Psoas muscle (tissue), 8 donors: ENCODE data around the gene RPL13A. TPM values are rescaled to one million over a fixed set of nuclear protein-coding genes. Genes with fewer than 3 reads are reported as not detected.
A peak's percentile ranks its signal among the peaks of the same experiment; 100 is the strongest.

Experiments
- ATAC-seq, 4 donors: fragments of 200-7000 bp; cut with Tn5 transposase; one replicate each; pipeline ENCODE4 v1.9.1; 2020; ENCODE audit warnings: moderate library complexity in 3 of 4, mild to moderate bottlenecking in 2 of 4
- DNase-seq, 2 donors: peaks; one replicate each; pipeline ENCODE4 v3.0.0-alpha.2; 2020
- H3K27ac ChIP-seq: fragments of 200-600 bp; one replicate; pipeline ENCODE4 v1.8.0; 2022
- H3K27me3 ChIP-seq, 3 donors: fragments of 200-600 bp in 1 of 3; one replicate each; pipeline versions ENCODE4 v1.6.1 to v1.8.0; 2013 to 2022; ENCODE audit warnings: low read length in 2 of 3, mild to moderate bottlenecking in 2 of 3, moderate library complexity in 1 of 3; ENCODE audit not compliant: insufficient read depth in 3 of 3
- H3K36me3 ChIP-seq, 2 donors: fragments of 200-600 bp in 1 of 2; one replicate each; pipeline versions ENCODE4 v1.6.1 to v1.8.0; 2013 to 2022; ENCODE audit warnings: low read depth in 1 of 2, mild to moderate bottlenecking in 1 of 2, moderate library complexity in 1 of 2; ENCODE audit not compliant: insufficient read depth in 1 of 2
- H3K4me1 ChIP-seq: fragments of 200-600 bp; one replicate; pipeline ENCODE4 v1.8.0; 2022
- H3K4me3 ChIP-seq: fragments of 200-600 bp; one replicate; pipeline ENCODE4 v1.8.0; 2022; ENCODE audit warnings: mild to moderate bottlenecking
- H3K9me3 ChIP-seq: fragments of 200-600 bp; one replicate; pipeline ENCODE4 v1.8.0; 2022
- CTCF ChIP-seq: fragments of 200-600 bp; IDR thresholded peaks from one replicate; pipeline ENCODE4 v1.8.0; 2022; ENCODE audit warnings: antibody characterized with exemption
- WGBS, 3 donors: extraction: QIAGEN DNeasy Blood & Tissue Kit; methylation state at CpG; one replicate each; pipeline versions ENCODE4 v1.1.6 to v1.1.7; 2013; 5-methylcytosine and 5-hydroxymethylcytosine counted together
- intact Hi-C, 2 donors: fragments of 100-400 bp; cut with DNase I; formaldehyde crosslinking; loops; one replicate each; pipeline versions ENCODE4 v1.11.0 to v1.14.2; 2022
- polyA plus RNA-seq, 3 donors: library from polyadenylated mRNA; stranded (reverse); fragments of 200-250 nt; gene quantifications; one replicate each; pipeline ENCODE4 v1.2.3, GENCODE V29; 2013
- total RNA-seq, 4 donors: library from RNA; stranded (reverse); fragmentation: NEBNext Ultra II Directional in 2 of 4; extraction: Animal tissue kit (Norgen Biotek cat#: 25700) in 2 of 4; gene quantifications; one replicate each; pipeline versions ENCODE4 v1.2.1 to v1.2.4, GENCODE V29; 2021 to 2023
- donor health status: healthy with polysubstance abuse.
- donor health status: DM: no; HTN: no; CAD: no; lungs with moderate emphysema.
- donor health status: Bipolar disorder and iron deficiency.
- donor health status: healthy.
- donor health status: DM: yes; HTN: yes; CAD: no.
- donor health status: DM: no; HTN: no; CAD: no.
- donor health status: DM: no; HTN: no; CAD: no.
- donor health status: DM: yes; HTN: yes; CAD: no.

The RPL13A gene
- total and polyA plus RNA-seq, 7 donors, result 1,392 to 2,955 (median 1,992) TPM

- no peaks in the 10 kb centered on the region for H3K27me3 ChIP-seq
- 97 to 99% (median 98%) methylated on average over 23 to 37 of the region's 37 CpGs for WGBS, 3 donors
- intact Hi-C loops, result no loop called here
- ATAC-seq (no peak), DNase-seq (peak in 1 of 2 donors; percentile 53)
- no peaks in the 10 kb centered on the region for H3K4me1 ChIP-seq
- H3K36me3 ChIP-seq, result peaks cover 0 to 20% of the 10 kb centered on the region in 2 donors
- H3K9me3 ChIP-seq, result no peaks in the 10 kb centered on the region
- no peak overlapping the region for H3K4me3 ChIP-seq
- H3K27ac ChIP-seq, result no peak overlapping the region
- TF ChIP-seq CTCF, result no peak
These were observed 25.8 kb upstream of the RPL13A start for GRCh38 chr19:49461656-49462055.

- Histone ChIP-seq H3K27me3 (no peaks in the 10 kb centered on the region), H3K9me3 (no peaks in the 10 kb centered on the region), H3K27ac (no peak overlapping the region), H3K4me3 (no peak overlapping the region), H3K4me1 (no peaks in the 10 kb centered on the region), H3K36me3 (peaks cover 0 to 25% of the 10 kb centered on the region in 2 donors)
- DNase-seq (no peak), ATAC-seq (no peak)
- intact Hi-C loops, result no loop called here
- 87 to 89% (median 87%) methylated on average over 12 of the region's 12 CpGs for WGBS, 3 donors
- TF ChIP-seq CTCF, result no peak
These were observed 24.9 kb upstream of the RPL13A start for GRCh38 chr19:49462492-49462891.

- ATAC-seq (no peak), DNase-seq (no peak)
- WGBS, 3 donors, result 91 to 94% (median 92%) methylated on average over 36 to 39 of the region's 39 CpGs
- H3K4me1 ChIP-seq, result no peaks in the 10 kb centered on the region
- peaks cover 0 to 25% of the 10 kb centered on the region in 2 donors for H3K36me3 ChIP-seq
- H3K27ac ChIP-seq, result no peak overlapping the region
- H3K27me3 ChIP-seq, result no peaks in the 10 kb centered on the region
- no peaks in the 10 kb centered on the region for H3K9me3 ChIP-seq
- TF ChIP-seq CTCF, result no peak
- H3K4me3 ChIP-seq, result no peak overlapping the region
- intact Hi-C loops, result no loop called here
These were observed 23.3 kb upstream of the RPL13A start for GRCh38 chr19:49463960-49464740.

- TF ChIP-seq CTCF, result no peak
- ATAC-seq (no peak), DNase-seq (no peak)
- no peaks in the 10 kb centered on the region for H3K27me3 ChIP-seq
- 90 to 97% (median 94%) methylated on average over 3 of the region's 3 CpGs for WGBS, 3 donors
- H3K4me1 ChIP-seq, result no peaks in the 10 kb centered on the region
- H3K36me3 ChIP-seq, result peaks cover 0 to 17% of the 10 kb centered on the region in 2 donors
- H3K27ac ChIP-seq, result no peak overlapping the region
- intact Hi-C loops, result no loop called here
- no peaks in the 10 kb centered on the region for H3K9me3 ChIP-seq
- H3K4me3 ChIP-seq, result no peak overlapping the region
These were observed 22.0 kb upstream of the RPL13A start for GRCh38 chr19:49465371-49465770.
